Esophagus muscularis mucosa (tissue), 4 donors: Measurements from ENCODE around the gene CAMTA1.

Experiments used
- CTCF ChIP-seq, 3 experiments: fragments of 200-600 bp in 2 of 3; fragments of 450-650 bp in 1 of 3; sonication (generic) in 2 of 3; IDR thresholded peaks; one replicate each; pipeline ENCODE4 v1.5.1; 2017 to 2019; ENCODE audit warnings: antibody characterized with exemption in 3 of 3, mild to moderate bottlenecking in 2 of 3, moderate library complexity in 1 of 3
- EP300 ChIP-seq: sonication (generic); formaldehyde crosslinking; IDR thresholded peaks from one replicate; pipeline ENCODE4 v1.6.1; 2017; ENCODE audit warnings: antibody characterized with exemption
- POLR2A ChIP-seq: fragments of 450-650 bp; IDR thresholded peaks from one replicate; pipeline ENCODE4 v1.6.1; 2017; ENCODE audit warnings: antibody characterized with exemption, moderate library complexity, mild to moderate bottlenecking, low read depth
- POLR2AphosphoS5 ChIP-seq, 2 donors: sonication (generic); formaldehyde crosslinking; IDR thresholded peaks; one replicate each; pipeline ENCODE4 v1.6.1; 2017; ENCODE audit warnings: antibody characterized with exemption in 2 of 2

- TF ChIP-seq CTCF (IDR thresholded peaks at IDR 0.05) = no peak
- no peak for TF ChIP-seq POLR2AphosphoS5 (IDR thresholded peaks at IDR 0.05)
- no peak for TF ChIP-seq POLR2A
- no peak for TF ChIP-seq EP300
These were observed 782.8 kb downstream of the CAMTA1 start for GRCh38 chr1:7568053-7568452.
